Mammary microvascular endothelial cell (primary cell): ENCODE measurements around the gene LY6G6F. TPM values are rescaled to one million over a fixed set of nuclear protein-coding genes. Genes with fewer than 3 reads are reported as not detected.

Source experiments
- total RNA-seq: library from RNA; depleted of rRNA; stranded (reverse); fragments of >200 nt; gene quantifications from 2 replicates; pipeline ENCODE4 v1.2.3, GENCODE V29; 2015

Gene LY6G6F
- total RNA-seq, 1 donor from 2014 or later = not detected

Other genes with a start within 250 kb of the LY6G6F start
- 19.6 and 21.7 TPM in 2 replicates for gene MICB, start 208.7 kb upstream of the LY6G6F start, total RNA-seq
- gene MCCD1, start 177.9 kb upstream of the LY6G6F start, total RNA-seq = not detected in 2 replicates
- 338 and 363 TPM in 2 replicates for gene DDX39B, start 164.9 kb upstream of the LY6G6F start, total RNA-seq
- gene ATP6V1G2, start 160.3 kb upstream of the LY6G6F start, total RNA-seq = 0.07 and 0.39 TPM in 2 replicates
- 12.9 and 16.2 TPM in 2 replicates for gene NFKBIL1, start 159.3 kb upstream of the LY6G6F start, total RNA-seq
- gene LTA, start 134.6 kb upstream of the LY6G6F start, total RNA-seq = 0.13 TPM in 1 of 2 replicates, not detected in the other
- gene TNF, start 131.3 kb upstream of the LY6G6F start, total RNA-seq = 0.20 TPM in 1 of 2 replicates, not detected in the other
- 2.2 and 7.0 TPM in 2 replicates for gene LTB, start 124.4 kb upstream of the LY6G6F start, total RNA-seq
- gene LST1, start 120.6 kb upstream of the LY6G6F start, total RNA-seq = 0.20 and 0.98 TPM in 2 replicates
- gene NCR3, start 113.9 kb upstream of the LY6G6F start, total RNA-seq = not detected in 2 replicates
- not detected in 2 replicates for gene AIF1, start 91.6 kb upstream of the LY6G6F start, total RNA-seq
- gene PRRC2A, start 86.2 kb upstream of the LY6G6F start, total RNA-seq = 90.2 and 95.7 TPM in 2 replicates
- gene BAG6, start 54.2 kb upstream of the LY6G6F start, total RNA-seq = 273 and 296 TPM in 2 replicates
- 1.2 and 1.4 TPM in 2 replicates for gene APOM, start 51.0 kb upstream of the LY6G6F start, total RNA-seq
- gene C6orf47, start 46.1 kb upstream of the LY6G6F start, total RNA-seq = 14.2 and 15.2 TPM in 2 replicates
- gene GPANK1, start 41.9 kb upstream of the LY6G6F start, total RNA-seq = 11.7 and 17.9 TPM in 2 replicates
- 279 and 308 TPM in 2 replicates for gene CSNK2B, start 40.8 kb upstream of the LY6G6F start, total RNA-seq
- gene LY6G5B, start 36.9 kb upstream of the LY6G6F start, total RNA-seq = 0.93 and 3.1 TPM in 2 replicates
- 2.5 and 3.3 TPM in 2 replicates for gene LY6G5C, start 25.8 kb upstream of the LY6G6F start, total RNA-seq
- 36.2 and 38.2 TPM in 2 replicates for gene ABHD16A, start 3.5 kb upstream of the LY6G6F start, total RNA-seq
- not detected in 2 replicates for gene LY6G6D, start 8.5 kb downstream of the LY6G6F start, total RNA-seq
- gene LY6G6C, start 14.9 kb downstream of the LY6G6F start, total RNA-seq = not detected in 2 replicates
- not detected in 2 replicates for gene MPIG6B, start 16.5 kb downstream of the LY6G6F start, total RNA-seq
- gene DDAH2, start 22.4 kb downstream of the LY6G6F start, total RNA-seq = 90.3 and 106 TPM in 2 replicates
- gene CLIC1, start 29.7 kb downstream of the LY6G6F start, total RNA-seq = 1,055 and 1,092 TPM in 2 replicates
- 8.3 and 14.5 TPM in 2 replicates for gene MSH5, start 33.1 kb downstream of the LY6G6F start, total RNA-seq
- gene SAPCD1, start 55.8 kb downstream of the LY6G6F start, total RNA-seq = 0.67 and 1.7 TPM in 2 replicates
- gene VWA7, start 70.5 kb downstream of the LY6G6F start, total RNA-seq = 0.49 and 1.6 TPM in 2 replicates
- gene VARS1, start 88.9 kb downstream of the LY6G6F start, total RNA-seq = 102 and 107 TPM in 2 replicates
- gene LSM2, start 100.1 kb downstream of the LY6G6F start, total RNA-seq = 117 and 140 TPM in 2 replicates
- 0.33 and 0.39 TPM in 2 replicates for gene HSPA1L, start 108.4 kb downstream of the LY6G6F start, total RNA-seq
- gene HSPA1A, start 108.7 kb downstream of the LY6G6F start, total RNA-seq = 158 and 167 TPM in 2 replicates
- gene HSPA1B, start 120.9 kb downstream of the LY6G6F start, total RNA-seq = 110 and 126 TPM in 2 replicates
- gene NEU1, start 156.0 kb downstream of the LY6G6F start, total RNA-seq = 96.4 and 102 TPM in 2 replicates
- gene SLC44A4, start 172.1 kb downstream of the LY6G6F start, total RNA-seq = 0.30 and 0.33 TPM in 2 replicates
- 35.4 and 39.2 TPM in 2 replicates for gene EHMT2, start 190.8 kb downstream of the LY6G6F start, total RNA-seq
- gene ZBTB12, start 195.2 kb downstream of the LY6G6F start, total RNA-seq = 0.53 and 0.54 TPM in 2 replicates
- not detected in 2 replicates for gene C2, start 220.9 kb downstream of the LY6G6F start, total RNA-seq
- 3.9 and 7.0 TPM in 2 replicates for gene CFB, start 239.2 kb downstream of the LY6G6F start, total RNA-seq